ENCODE data around the gene PGBD1. TPM values are rescaled to one million over a fixed set of nuclear protein-coding genes. Genes with fewer than 3 reads are reported as not detected.

The PGBD1 gene
- total RNA-seq, 1 experiment from 2014 or later = 3.6 TPM

DNA sequence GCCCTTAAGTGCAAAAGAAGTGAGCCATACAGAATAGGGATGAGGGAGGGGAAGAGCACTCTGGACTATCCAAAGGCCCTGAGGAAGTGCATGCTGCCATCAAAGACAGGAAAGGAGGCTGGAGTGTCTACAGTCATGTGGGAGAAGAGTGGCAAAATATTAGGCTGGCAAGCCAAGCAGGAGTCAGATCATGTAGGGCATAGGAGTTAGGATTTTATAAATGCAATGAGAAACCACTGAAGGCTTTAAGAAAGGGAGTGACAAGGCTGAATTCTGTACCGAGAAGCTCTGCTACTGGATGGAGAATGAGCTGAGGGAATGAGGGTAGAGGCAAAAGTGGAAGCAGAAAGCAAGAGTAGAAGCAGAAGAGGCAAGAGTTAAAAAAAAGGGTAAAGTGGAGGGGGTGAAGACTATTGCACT lies 52.2 kb downstream of the PGBD1 start:
- H3K4me2 ChIP-seq = no peak overlapping the region
- H3K79me2 ChIP-seq (ENCODE audit: low read depth) = no peaks in the 10 kb centered on the region
- H2AFZ ChIP-seq = no peak overlapping the region
- H3K4me1 ChIP-seq (replicated peaks; ENCODE audit: insufficient read depth) = peaks cover 7% of the 10 kb centered on the region; the same call in 1 of the 2 replicates
- ChIA-PET POLR2A (ENCODE audit: unreplicated experiment) (no interaction called here), CTCF (no interaction called here)
- H3K9me3 ChIP-seq (ENCODE audit: insufficient read depth, low read depth) = no peaks in the 10 kb centered on the region
- H3K27ac ChIP-seq = no peak overlapping the region
- no peak overlapping the region for H3K4me3 ChIP-seq
- TF ChIP-seq, protein P1, sequence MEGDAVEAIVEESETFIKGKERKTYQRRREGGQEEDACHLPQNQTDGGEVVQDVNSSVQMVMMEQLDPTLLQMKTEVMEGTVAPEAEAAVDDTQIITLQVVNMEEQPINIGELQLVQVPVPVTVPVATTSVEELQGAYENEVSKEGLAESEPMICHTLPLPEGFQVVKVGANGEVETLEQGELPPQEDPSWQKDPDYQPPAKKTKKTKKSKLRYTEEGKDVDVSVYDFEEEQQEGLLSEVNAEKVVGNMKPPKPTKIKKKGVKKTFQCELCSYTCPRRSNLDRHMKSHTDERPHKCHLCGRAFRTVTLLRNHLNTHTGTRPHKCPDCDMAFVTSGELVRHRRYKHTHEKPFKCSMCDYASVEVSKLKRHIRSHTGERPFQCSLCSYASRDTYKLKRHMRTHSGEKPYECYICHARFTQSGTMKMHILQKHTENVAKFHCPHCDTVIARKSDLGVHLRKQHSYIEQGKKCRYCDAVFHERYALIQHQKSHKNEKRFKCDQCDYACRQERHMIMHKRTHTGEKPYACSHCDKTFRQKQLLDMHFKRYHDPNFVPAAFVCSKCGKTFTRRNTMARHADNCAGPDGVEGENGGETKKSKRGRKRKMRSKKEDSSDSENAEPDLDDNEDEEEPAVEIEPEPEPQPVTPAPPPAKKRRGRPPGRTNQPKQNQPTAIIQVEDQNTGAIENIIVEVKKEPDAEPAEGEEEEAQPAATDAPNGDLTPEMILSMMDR (conservative IDR thresholded peaks at IDR 0.05) = no peak
- TF ChIP-seq EZH2 (IDR thresholded peaks at IDR 0.05; ENCODE audit: low read depth) = no peak
- no peaks in the 10 kb centered on the region for H3K36me3 ChIP-seq (ENCODE audit: low read depth)
- no TSS peak for BruUV-seq (replicated peaks)
- no peaks in the 10 kb centered on the region for H3K9me2 ChIP-seq (ENCODE audit: insufficient read depth)
- intact Hi-C loops (cut with micrococcal nuclease; ENCODE audit: unreplicated experiment) = no loop called here
- H4K20me1 ChIP-seq (ENCODE audit: insufficient read depth) = no peaks in the 10 kb centered on the region
- no peak for DNase-seq
- H3F3A ChIP-seq (ENCODE audit: insufficient read depth, low read depth) = 0 out of 2 replicates have a peak, but pooled peaks cover 5% of the 10 kb centered on the region
- H3K27me3 ChIP-seq (ENCODE audit: insufficient read depth, low read depth) = no peaks in the 10 kb centered on the region

DNA sequence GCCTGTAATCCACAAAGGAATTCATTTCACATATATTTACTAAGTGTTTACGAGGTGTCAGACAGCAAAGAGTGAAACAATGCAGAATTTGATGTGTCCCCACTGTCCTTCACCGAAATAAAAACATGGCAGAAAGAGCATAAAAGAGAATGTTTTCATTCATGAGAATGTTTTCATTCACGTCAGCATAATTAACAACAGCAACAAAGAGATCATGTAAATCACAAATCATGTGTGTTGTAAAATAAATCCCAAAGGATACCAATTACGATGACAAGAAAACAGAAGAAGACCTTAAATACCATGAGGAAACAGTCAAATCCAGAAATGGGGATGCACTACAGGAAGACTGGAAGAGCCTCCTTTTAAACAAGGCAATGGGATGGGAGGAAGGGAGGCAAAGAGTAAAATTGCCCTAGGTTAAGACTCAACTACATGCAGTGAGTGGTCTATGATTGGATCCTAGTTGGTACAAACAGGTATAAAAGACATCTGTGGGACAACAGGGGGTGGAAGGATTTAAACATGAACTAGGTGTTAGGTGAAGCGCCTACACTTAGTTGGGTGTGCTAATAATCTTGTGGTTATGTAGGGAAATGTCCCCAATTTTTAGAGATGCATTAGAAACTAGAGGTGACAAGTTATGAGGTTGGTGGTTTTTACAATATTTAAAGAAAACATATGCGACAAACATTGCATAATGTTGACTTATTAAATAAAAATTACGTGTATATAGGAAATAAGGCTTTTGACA lies 53.1 kb downstream of the PGBD1 start:
- Histone ChIP-seq H3K4me1 (replicated peaks; ENCODE audit: insufficient read depth) (peaks cover 7% of the 10 kb centered on the region; the same call in 1 of the 2 replicates), H3F3A (ENCODE audit: insufficient read depth, low read depth) (0 out of 2 replicates have a peak, but pooled peaks cover 5% of the 10 kb centered on the region), H3K4me3 (no peak overlapping the region), H3K9me3 (ENCODE audit: insufficient read depth, low read depth) (no peaks in the 10 kb centered on the region), H2AFZ (no peak overlapping the region), H3K4me2 (no peak overlapping the region), H3K27me3 (ENCODE audit: insufficient read depth, low read depth) (no peaks in the 10 kb centered on the region), H3K36me3 (ENCODE audit: low read depth) (no peaks in the 10 kb centered on the region), H3K9me2 (ENCODE audit: insufficient read depth) (no peaks in the 10 kb centered on the region), H3K27ac (no peak overlapping the region), H4K20me1 (ENCODE audit: insufficient read depth) (no peaks in the 10 kb centered on the region), H3K79me2 (ENCODE audit: low read depth) (no peaks in the 10 kb centered on the region)
- BruUV-seq (replicated peaks) = no TSS peak
- POLR2A ChIA-PET (ENCODE audit: unreplicated experiment) = interaction anchor here (0.6 to 0.7 kb wide), 2 partner anchors 175 to 773 kb away, joined by 5 to 6 read pairs; no protein-coding TSS in a partner anchor
- no peak for TF ChIP-seq EZH2 (IDR thresholded peaks at IDR 0.05; ENCODE audit: low read depth)
- TF ChIP-seq, protein P1 (conservative IDR thresholded peaks at IDR 0.05) = no peak
- CTCF ChIA-PET = no interaction called here
- intact Hi-C loops (cut with micrococcal nuclease; ENCODE audit: unreplicated experiment) = no loop called here
- no peak for DNase-seq

DNA sequence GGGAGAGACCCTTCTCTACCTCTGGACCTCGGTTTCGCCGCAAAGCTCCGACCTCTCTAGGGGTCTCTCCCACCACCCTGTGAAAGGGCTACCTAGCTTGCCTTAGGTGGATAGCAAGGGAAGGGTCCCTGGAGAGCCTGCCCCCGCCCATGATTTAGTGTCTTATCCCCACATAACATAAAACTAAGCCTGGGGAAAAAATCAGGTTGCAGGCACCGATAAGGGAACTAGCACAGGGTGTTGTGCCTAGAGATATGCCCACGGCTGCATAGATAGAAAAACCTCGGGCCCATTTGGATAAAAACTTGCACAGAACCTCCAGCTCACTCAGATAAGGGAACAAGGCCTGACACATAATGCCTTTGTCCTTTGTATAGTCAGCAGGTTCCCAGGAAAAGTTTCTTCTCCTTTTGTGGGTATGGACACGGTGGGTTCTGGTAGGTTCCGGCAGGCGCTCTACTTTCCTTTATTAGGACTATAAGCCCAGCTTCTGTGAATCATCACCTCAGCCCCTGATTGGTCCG lies 53.7 kb downstream of the PGBD1 start:
- Histone ChIP-seq H3K4me1 (replicated peaks; ENCODE audit: insufficient read depth) (peaks cover 7% of the 10 kb centered on the region; the same call in 1 of the 2 replicates), H4K20me1 (ENCODE audit: insufficient read depth) (no peaks in the 10 kb centered on the region), H3K4me3 (peak overlapping the region; percentile 49; the same call in 1 of the 2 replicates), H3K79me2 (ENCODE audit: low read depth) (no peaks in the 10 kb centered on the region), H2AFZ (no peak overlapping the region), H3F3A (ENCODE audit: insufficient read depth, low read depth) (0 out of 2 replicates have a peak, but pooled peaks cover 5% of the 10 kb centered on the region), H3K27ac (no peak overlapping the region), H3K27me3 (ENCODE audit: insufficient read depth, low read depth) (no peaks in the 10 kb centered on the region), H3K9me2 (ENCODE audit: insufficient read depth) (no peaks in the 10 kb centered on the region), H3K4me2 (peak overlapping the region; percentile 67), H3K9me3 (ENCODE audit: insufficient read depth, low read depth) (no peaks in the 10 kb centered on the region), H3K36me3 (ENCODE audit: low read depth) (no peaks in the 10 kb centered on the region)
- TF ChIP-seq, protein P1 (conservative IDR thresholded peaks at IDR 0.05) = no peak
- TF ChIP-seq EZH2 (IDR thresholded peaks at IDR 0.05; ENCODE audit: low read depth) = no peak
- no peak for DNase-seq
- TSS peak; percentile 75 for BruUV-seq (replicated peaks)
- ChIA-PET POLR2A (ENCODE audit: unreplicated experiment) (interaction anchor here (0.6 to 0.7 kb wide), 5 partner anchors 22 to 773 kb away, joined by 3 to 6 read pairs (median 4); no protein-coding TSS in a partner anchor), CTCF (no interaction called here)
- intact Hi-C loops (cut with micrococcal nuclease; ENCODE audit: unreplicated experiment) = no loop called here

Measured in PC-9 (cell line).